Spleen (tissue), 11 donors: ENCODE measurements around the gene HINT1. TPM values are rescaled to one million over a fixed set of nuclear protein-coding genes. Genes with fewer than 3 reads are reported as not detected.
"Not testable (repeated sequence)": the region's sequence is repeated elsewhere in the genome, so short reads cannot be mapped to it uniquely, and the experiment has no call there.

ENCODE experiments used
- DNase-seq: peaks from one replicate; pipeline ENCODE4 v3.0.0-alpha.2; 2020
- H3K27ac ChIP-seq, 8 donors: fragments of 200-600 bp; sonication (generic) in 7 of 8; 1 replicate in 4 of 8; 2 replicates in 4 of 8; pipeline versions ENCODE4 v1.5.0 to v1.8.0; 2016 to 2021; ENCODE audit warnings: inconsistent platforms in 4 of 8, mild to moderate bottlenecking in 4 of 8, moderate library complexity in 1 of 8
- H3K27me3 ChIP-seq, 7 donors: fragments of 200-600 bp; sonication (generic) in 6 of 7; replicated peaks in 1 of 7; 1 replicate in 4 of 7; 2 replicates in 3 of 7; pipeline versions ENCODE4 v1.5.0 to v1.8.0; 2016 to 2021; ENCODE audit warnings: inconsistent platforms in 3 of 7, mild to moderate bottlenecking in 1 of 7
- H3K36me3 ChIP-seq, 6 donors: fragments of 200-600 bp; sonication (generic) in 5 of 6; 1 replicate in 4 of 6; 2 replicates in 2 of 6; pipeline versions ENCODE4 v1.5.0 to v1.8.0; 2016 to 2021; ENCODE audit warnings: inconsistent platforms in 2 of 6
- H3K4me1 ChIP-seq, 6 donors: fragments of 200-600 bp; sonication (generic) in 5 of 6; 1 replicate in 3 of 6; 2 replicates in 3 of 6; pipeline versions ENCODE4 v1.5.0 to v1.8.0; 2016 to 2021; ENCODE audit warnings: inconsistent platforms in 3 of 6
- H3K4me3 ChIP-seq, 8 donors: fragments of 200-600 bp; sonication (generic) in 7 of 8; 1 replicate in 4 of 8; 2 replicates in 4 of 8; pipeline versions ENCODE4 v1.5.0 to v1.8.0; 2016 to 2021; ENCODE audit warnings: inconsistent platforms in 4 of 8, mild to moderate bottlenecking in 4 of 8, moderate library complexity in 2 of 8
- H3K9me3 ChIP-seq, 8 donors: fragments of 200-600 bp; sonication (generic) in 7 of 8; 1 replicate in 4 of 8; 2 replicates in 4 of 8; pipeline versions ENCODE4 v1.5.0 to v1.8.0; 2016 to 2021; ENCODE audit warnings: inconsistent platforms in 4 of 8
- CTCF ChIP-seq, 11 experiments: fragments of 200-600 bp in 7 of 11; fragments of 450-650 bp in 4 of 11; sonication (generic) in 4 of 11; IDR thresholded peaks in 8 of 11; conservative IDR thresholded peaks in 3 of 11; 1 replicate in 7 of 11; 2 replicates in 4 of 11; pipeline versions ENCODE4 v1.4.0 to v1.8.0; 2016 to 2021; ENCODE audit warnings: antibody characterized with exemption in 11 of 11, inconsistent platforms in 4 of 11, mild to moderate bottlenecking in 1 of 11
- POLR2A ChIP-seq, 3 donors: fragments of 450-650 bp; IDR thresholded peaks; one replicate each; pipeline ENCODE4 v1.5.1; 2017; ENCODE audit warnings: antibody characterized with exemption in 3 of 3, mild to moderate bottlenecking in 1 of 3
- POLR2AphosphoS5 ChIP-seq, 3 donors: sonication (generic); formaldehyde crosslinking; IDR thresholded peaks; one replicate each; pipeline ENCODE4 v1.5.1; 2017; ENCODE audit warnings: antibody characterized with exemption in 3 of 3
- WGBS, 5 donors: extraction: QIAGEN DNeasy Blood & Tissue Kit in 3 of 5; methylation state at CpG; one replicate each; pipeline versions ENCODE4 v1.1.5 to v1.1.7; 2013 to 2018; 5-methylcytosine and 5-hydroxymethylcytosine counted together
- intact Hi-C: fragments of 100-400 bp; cut with DNase I; formaldehyde crosslinking; loops from one replicate; pipeline ENCODE4 v1.15.0; 2023; ENCODE audit warnings: low total_unique reads
- polyA plus RNA-seq, 3 donors: library from polyadenylated mRNA; stranded (reverse); fragments of 200-250 nt; gene quantifications; one replicate each; pipeline ENCODE4 v1.2.1, GENCODE V29; 2013
- total RNA-seq, 7 donors: library from RNA; depleted of rRNA in 3 of 7; stranded (reverse); fragments of >200 nt in 3 of 7; fragmentation: NEBNext Ultra II Directional in 4 of 7; extraction: Animal tissue kit (Norgen Biotek cat#: 25700) in 4 of 7; gene quantifications; one replicate each; pipeline versions ENCODE4 v1.1.0 to v1.2.1, GENCODE V29; 2016 to 2021
- donor health status: healthy with polysubstance abuse.
- donor health status: DM: no; HTN: no; CAD: no; lungs with moderate emphysema.
- donor health status: DM: no; HTN: no; CAD: no.
- donor health status: Bipolar disorder and iron deficiency.
- donor health status: healthy.
- donor health status: DM: no; HTN: no; CAD: no.
- donor health status: DM: yes; HTN: yes; CAD: no.

The HINT1 gene
- total and polyA plus RNA-seq, 10 donors = 130 to 424 (median 171) TPM

DNA sequence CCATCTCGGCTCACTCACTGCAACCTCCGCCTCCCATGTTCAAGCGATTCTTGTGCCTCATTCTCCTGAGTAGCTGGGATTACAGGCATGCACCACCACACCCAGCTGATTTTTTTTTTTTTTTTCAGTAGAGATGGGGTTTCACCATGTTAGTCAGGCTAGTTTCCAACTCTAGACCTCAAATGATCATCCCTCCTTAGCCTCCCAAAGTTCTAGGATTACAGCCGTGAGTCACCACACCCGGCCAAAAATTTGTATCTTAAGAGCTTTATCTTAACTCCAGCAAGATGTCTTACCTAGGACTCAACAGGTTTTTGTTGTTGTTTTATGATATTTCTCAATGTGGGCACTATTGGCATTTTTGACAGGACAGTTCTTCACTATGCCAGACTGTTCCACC lies 33.6 kb upstream of the HINT1 start:
- TF ChIP-seq POLR2AphosphoS5 (IDR thresholded peaks at IDR 0.05) (no peak), POLR2A (IDR thresholded peaks at IDR 0.05) (no peak), CTCF (IDR thresholded peaks at IDR 0.05 in 8 of 11, conservative IDR thresholded peaks at IDR 0.05 in 3 of 11) (no peak)
- intact Hi-C loops = no loop called here
- DNase-seq = no peak
- 90 to 100% (median 96%) methylated on average over 5 of the region's 5 CpGs for WGBS, 5 donors
- H3K4me3 ChIP-seq = no peak overlapping the region
- no peaks in the 10 kb centered on the region for H3K9me3 ChIP-seq
- no peaks in the 10 kb centered on the region for H3K4me1 ChIP-seq
- H3K36me3 ChIP-seq = peaks cover 0 to 16% (median 5%) of the 10 kb centered on the region in 6 donors
- H3K27me3 ChIP-seq = no peaks in the 10 kb centered on the region
- no peak overlapping the region for H3K27ac ChIP-seq

- Histone ChIP-seq H3K27me3 (no peaks in the 10 kb centered on the region), H3K9me3 (no peaks in the 10 kb centered on the region), H3K4me3 (no peak overlapping the region), H3K4me1 (no peaks in the 10 kb centered on the region), H3K36me3 (peaks cover 0 to 15% (median 2%) of the 10 kb centered on the region in 6 donors), H3K27ac (no peak overlapping the region)
- WGBS, 5 donors = 90 to 93% (median 92%) methylated on average over 4 of the region's 4 CpGs
- no peak for DNase-seq
- TF ChIP-seq CTCF (IDR thresholded peaks at IDR 0.05 in 8 of 11, conservative IDR thresholded peaks at IDR 0.05 in 3 of 11) (no peak), POLR2A (IDR thresholded peaks at IDR 0.05) (no peak), POLR2AphosphoS5 (IDR thresholded peaks at IDR 0.05) (no peak)
- intact Hi-C loops = no loop called here
Observed at GRCh38 chr5:131196331-131196730, 31.3 kb upstream of the HINT1 start.

GRCh38 chr5:131195696-131196095 lies 30.6 kb upstream of the HINT1 start:
- Histone ChIP-seq H3K27me3 (no peaks in the 10 kb centered on the region), H3K9me3 (no peaks in the 10 kb centered on the region), H3K27ac (no peak overlapping the region), H3K4me1 (no peaks in the 10 kb centered on the region), H3K4me3 (no peak overlapping the region), H3K36me3 (peaks cover 0 to 11% (median 0%) of the 10 kb centered on the region in 6 donors)
- DNase-seq = no peak
- intact Hi-C loops = no loop called here
- TF ChIP-seq CTCF (IDR thresholded peaks at IDR 0.05 in 8 of 11, conservative IDR thresholded peaks at IDR 0.05 in 3 of 11) (no peak), POLR2AphosphoS5 (IDR thresholded peaks at IDR 0.05) (no peak), POLR2A (IDR thresholded peaks at IDR 0.05) (no peak)

DNA sequence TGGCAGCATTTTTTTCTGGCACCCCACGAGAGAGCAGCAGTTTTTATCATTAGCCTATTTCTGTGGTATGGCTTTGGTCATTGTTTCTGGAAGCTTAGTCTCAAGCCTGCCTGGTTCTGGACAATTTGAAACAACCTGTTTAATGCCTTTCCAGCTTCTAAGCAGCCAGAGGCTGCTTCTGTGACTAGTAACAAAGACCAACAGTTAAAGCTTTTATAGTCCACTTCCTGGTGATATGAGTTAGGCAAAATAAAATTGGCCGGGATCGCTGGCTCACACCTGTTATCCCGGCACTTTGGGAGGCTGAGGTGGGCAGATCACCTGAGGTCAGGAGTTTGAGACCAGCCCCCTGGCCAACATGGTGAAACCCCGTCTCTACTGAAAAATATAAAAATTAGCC lies 29.7 kb upstream of the HINT1 start:
- Histone ChIP-seq H3K4me1 (no peaks in the 10 kb centered on the region), H3K27ac (no peak overlapping the region), H3K36me3 (peaks cover 0 to 3% (median 0%) of the 10 kb centered on the region in 6 donors), H3K27me3 (no peaks in the 10 kb centered on the region), H3K9me3 (no peaks in the 10 kb centered on the region), H3K4me3 (no peak overlapping the region)
- no peak for TF ChIP-seq CTCF (IDR thresholded peaks at IDR 0.05 in 8 of 11, conservative IDR thresholded peaks at IDR 0.05 in 3 of 11)
- TF ChIP-seq POLR2A (IDR thresholded peaks at IDR 0.05) = no peak
- no peak for TF ChIP-seq POLR2AphosphoS5 (IDR thresholded peaks at IDR 0.05)
- no peak for DNase-seq
- 91 to 94% (median 92%) methylated on average over 5 of the region's 5 CpGs for WGBS, 5 donors
- intact Hi-C loops = no loop called here

- WGBS, 5 donors = 82 to 90% (median 86%) methylated on average over 5 to 7 of the region's 7 CpGs
- H3K27me3 ChIP-seq, intact Hi-C loops: not testable (repeated sequence)
Observed at GRCh38 chr5:131193897-131194296, 28.8 kb upstream of the HINT1 start.

More at GRCh38 chr5:131193897-131194296, 28.8 kb upstream of the HINT1 start:
- H3K4me1 ChIP-seq, H3K9me3 ChIP-seq, H3K36me3 ChIP-seq, H3K4me3 ChIP-seq, DNase-seq, H3K27ac ChIP-seq: not testable (repeated sequence)
